Measurements from ENCODE around the gene MYOM3.

The MYOM3 gene

GRCh38 chr1:24071941-24072340 is 40.0 kb downstream of the MYOM3 start:
- Histone ChIP-seq H3K36me3 (ENCODE audit: control insufficient read depth, insufficient read depth, low read length) (no peaks in the 10 kb centered on the region), H3K27ac (ENCODE audit: low read depth, low read length) (no peak overlapping the region), H3K9me3 (ENCODE audit: control insufficient read depth, insufficient read depth, low read depth, low read length) (no peaks in the 10 kb centered on the region), H3K27me3 (ENCODE audit: control insufficient read depth, insufficient read depth, low read length) (no peaks in the 10 kb centered on the region), H3K4me1 (ENCODE audit: control insufficient read depth, insufficient read depth, low read length) (peaks cover 12% of the 10 kb centered on the region), H3K4me3 (ENCODE audit: low read depth, low read length) (no peak overlapping the region), H3K9ac (ENCODE audit: low read length) (no peak overlapping the region)

- Histone ChIP-seq H3K36me3 (ENCODE audit: control insufficient read depth, insufficient read depth, low read length) (no peaks in the 10 kb centered on the region), H3K9ac (ENCODE audit: low read length) (no peak overlapping the region), H3K4me1 (ENCODE audit: control insufficient read depth, insufficient read depth, low read length) (peaks cover 12% of the 10 kb centered on the region), H3K27ac (ENCODE audit: low read depth, low read length) (no peak overlapping the region), H3K27me3 (ENCODE audit: control insufficient read depth, insufficient read depth, low read length) (no peaks in the 10 kb centered on the region), H3K4me3 (ENCODE audit: low read depth, low read length) (peak overlapping the region; percentile 33; the same call in 1 of the 2 replicates), H3K9me3 (ENCODE audit: control insufficient read depth, insufficient read depth, low read depth, low read length) (no peaks in the 10 kb centered on the region)
Observed at GRCh38 chr1:24070821-24071393, 41.0 kb downstream of the MYOM3 start.

- Histone ChIP-seq H3K4me1 (ENCODE audit: control insufficient read depth, insufficient read depth, low read length) (peaks cover 12% of the 10 kb centered on the region), H3K36me3 (ENCODE audit: control insufficient read depth, insufficient read depth, low read length) (no peaks in the 10 kb centered on the region), H3K9me3 (ENCODE audit: control insufficient read depth, insufficient read depth, low read depth, low read length) (no peaks in the 10 kb centered on the region), H3K27ac (ENCODE audit: low read depth, low read length) (no peak overlapping the region), H3K9ac (ENCODE audit: low read length) (no peak overlapping the region), H3K27me3 (ENCODE audit: control insufficient read depth, insufficient read depth, low read length) (no peaks in the 10 kb centered on the region), H3K4me3 (ENCODE audit: low read depth, low read length) (no peak overlapping the region)
Observed at GRCh38 chr1:24069817-24070216, 42.1 kb downstream of the MYOM3 start.

- H3K36me3 ChIP-seq (ENCODE audit: control insufficient read depth, insufficient read depth, low read length) = no peaks in the 10 kb centered on the region
- H3K27ac ChIP-seq (ENCODE audit: low read depth, low read length) = no peak overlapping the region
- no peaks in the 10 kb centered on the region for H3K9me3 ChIP-seq (ENCODE audit: control insufficient read depth, insufficient read depth, low read depth, low read length)
- H3K9ac ChIP-seq (ENCODE audit: low read length) = no peak overlapping the region
- H3K4me3 ChIP-seq (ENCODE audit: low read depth, low read length) = no peak overlapping the region
- no peaks in the 10 kb centered on the region for H3K27me3 ChIP-seq (ENCODE audit: control insufficient read depth, insufficient read depth, low read length)
- peaks cover 12% of the 10 kb centered on the region for H3K4me1 ChIP-seq (ENCODE audit: control insufficient read depth, insufficient read depth, low read length)
Observed at GRCh38 chr1:24067978-24068377, 44.0 kb downstream of the MYOM3 start.

GRCh38 chr1:24065304-24065703 is 46.6 kb downstream of the MYOM3 start:
- no peaks in the 10 kb centered on the region for H3K36me3 ChIP-seq (ENCODE audit: control insufficient read depth, insufficient read depth, low read length)
- no peaks in the 10 kb centered on the region for H3K4me1 ChIP-seq (ENCODE audit: control insufficient read depth, insufficient read depth, low read length)
- H3K27ac ChIP-seq (ENCODE audit: low read depth, low read length) = no peak overlapping the region
- H3K27me3 ChIP-seq (ENCODE audit: control insufficient read depth, insufficient read depth, low read length) = no peaks in the 10 kb centered on the region
- peaks cover 6% of the 10 kb centered on the region; the same call in 1 of the 2 replicates for H3K9me3 ChIP-seq (ENCODE audit: control insufficient read depth, insufficient read depth, low read depth, low read length)
- no peak overlapping the region for H3K4me3 ChIP-seq (ENCODE audit: low read depth, low read length)
- no peak overlapping the region for H3K9ac ChIP-seq (ENCODE audit: low read length)

- H3K4me3 ChIP-seq (ENCODE audit: low read depth, low read length) = no peak overlapping the region
- no peaks in the 10 kb centered on the region for H3K27me3 ChIP-seq (ENCODE audit: control insufficient read depth, insufficient read depth, low read length)
- no peak overlapping the region for H3K9ac ChIP-seq (ENCODE audit: low read length)
- no peaks in the 10 kb centered on the region for H3K4me1 ChIP-seq (ENCODE audit: control insufficient read depth, insufficient read depth, low read length)
- no peak overlapping the region for H3K27ac ChIP-seq (ENCODE audit: low read depth, low read length)
- peaks cover 6% of the 10 kb centered on the region; the same call in 1 of the 2 replicates for H3K9me3 ChIP-seq (ENCODE audit: control insufficient read depth, insufficient read depth, low read depth, low read length)
- no peaks in the 10 kb centered on the region for H3K36me3 ChIP-seq (ENCODE audit: control insufficient read depth, insufficient read depth, low read length)
Observed at GRCh38 chr1:24062221-24062620, 49.7 kb downstream of the MYOM3 start.

GRCh38 chr1:24060482-24060881 is 51.5 kb downstream of the MYOM3 start:
- Histone ChIP-seq H3K4me3 (ENCODE audit: low read depth, low read length) (no peak overlapping the region), H3K4me1 (ENCODE audit: control insufficient read depth, insufficient read depth, low read length) (no peaks in the 10 kb centered on the region), H3K27ac (ENCODE audit: low read depth, low read length) (no peak overlapping the region), H3K36me3 (ENCODE audit: control insufficient read depth, insufficient read depth, low read length) (no peaks in the 10 kb centered on the region), H3K9ac (ENCODE audit: low read length) (no peak overlapping the region), H3K27me3 (ENCODE audit: control insufficient read depth, insufficient read depth, low read length) (no peaks in the 10 kb centered on the region), H3K9me3 (ENCODE audit: control insufficient read depth, insufficient read depth, low read depth, low read length) (peaks cover 6% of the 10 kb centered on the region; the same call in 1 of the 2 replicates)

GRCh38 chr1:24058671-24059455 is 53.1 kb downstream of the MYOM3 start:
- no peak overlapping the region for H3K4me3 ChIP-seq (ENCODE audit: low read depth, low read length)
- no peak overlapping the region for H3K27ac ChIP-seq (ENCODE audit: low read depth, low read length)
- no peaks in the 10 kb centered on the region for H3K27me3 ChIP-seq (ENCODE audit: control insufficient read depth, insufficient read depth, low read length)
- peaks cover 6% of the 10 kb centered on the region; the same call in 1 of the 2 replicates for H3K9me3 ChIP-seq (ENCODE audit: control insufficient read depth, insufficient read depth, low read depth, low read length)
- no peak overlapping the region for H3K9ac ChIP-seq (ENCODE audit: low read length)
- H3K4me1 ChIP-seq (ENCODE audit: control insufficient read depth, insufficient read depth, low read length) = no peaks in the 10 kb centered on the region
- H3K36me3 ChIP-seq (ENCODE audit: control insufficient read depth, insufficient read depth, low read length) = no peaks in the 10 kb centered on the region

- H3K27me3 ChIP-seq (ENCODE audit: control insufficient read depth, insufficient read depth, low read length) = no peaks in the 10 kb centered on the region
- H3K27ac ChIP-seq (ENCODE audit: low read depth, low read length) = no peak overlapping the region
- no peaks in the 10 kb centered on the region for H3K36me3 ChIP-seq (ENCODE audit: control insufficient read depth, insufficient read depth, low read length)
- H3K9ac ChIP-seq (ENCODE audit: low read length) = no peak overlapping the region
- 0 out of 2 replicates have a peak, but pooled peaks cover 1% of the 10 kb centered on the region for H3K9me3 ChIP-seq (ENCODE audit: control insufficient read depth, insufficient read depth, low read depth, low read length)
- H3K4me1 ChIP-seq (ENCODE audit: control insufficient read depth, insufficient read depth, low read length) = no peaks in the 10 kb centered on the region
- H3K4me3 ChIP-seq (ENCODE audit: low read depth, low read length) = no peak overlapping the region
Observed at GRCh38 chr1:24057171-24057570, 54.8 kb downstream of the MYOM3 start.

GRCh38 chr1:24055681-24056080 is 56.3 kb downstream of the MYOM3 start:
- H3K27me3 ChIP-seq (ENCODE audit: control insufficient read depth, insufficient read depth, low read length) = no peaks in the 10 kb centered on the region
- H3K9ac ChIP-seq (ENCODE audit: low read length) = no peak overlapping the region
- no peaks in the 10 kb centered on the region for H3K4me1 ChIP-seq (ENCODE audit: control insufficient read depth, insufficient read depth, low read length)
- no peaks in the 10 kb centered on the region for H3K9me3 ChIP-seq (ENCODE audit: control insufficient read depth, insufficient read depth, low read depth, low read length)
- H3K27ac ChIP-seq (ENCODE audit: low read depth, low read length) = no peak overlapping the region
- no peaks in the 10 kb centered on the region for H3K36me3 ChIP-seq (ENCODE audit: control insufficient read depth, insufficient read depth, low read length)
- H3K4me3 ChIP-seq (ENCODE audit: low read depth, low read length) = no peak overlapping the region

GRCh38 chr1:24052220-24052619 is 59.7 kb downstream of the MYOM3 start:
- Histone ChIP-seq H3K9me3 (ENCODE audit: control insufficient read depth, insufficient read depth, low read depth, low read length) (no peaks in the 10 kb centered on the region), H3K4me3 (ENCODE audit: low read depth, low read length) (no peak overlapping the region), H3K27me3 (ENCODE audit: control insufficient read depth, insufficient read depth, low read length) (no peaks in the 10 kb centered on the region), H3K36me3 (ENCODE audit: control insufficient read depth, insufficient read depth, low read length) (no peaks in the 10 kb centered on the region), H3K9ac (ENCODE audit: low read length) (no peak overlapping the region), H3K27ac (ENCODE audit: low read depth, low read length) (no peak overlapping the region), H3K4me1 (ENCODE audit: control insufficient read depth, insufficient read depth, low read length) (no peaks in the 10 kb centered on the region)
